Activated CD8-positive, alpha-beta memory T cell treated with anti-CD3 and anti-CD28 coated beads, Interleukin-2, amount 50 U/mL, for 1 hour (primary cell): Measurements from ENCODE around the gene NAT9.
A peak's percentile ranks its signal among the peaks of the same experiment; 100 is the strongest.

ENCODE experiments used
- DNase-seq: peaks from one replicate; pipeline ENCODE4 v3.0.0-alpha.2; 2020; ENCODE audit errors: extremely low read depth

Gene NAT9

GRCh38 chr17:74779948-74780400 is 3.8 kb upstream of the NAT9 start:
- peak; percentile 32 for DNase-seq

GRCh38 chr17:74779501-74779900 is 3.4 kb upstream of the NAT9 start:
- DNase-seq, result no peak

- no peak for DNase-seq
Observed at GRCh38 chr17:74778960-74779359, 2.8 kb upstream of the NAT9 start.

- no peak for DNase-seq
Observed at GRCh38 chr17:74777901-74778515, 1.9 kb upstream of the NAT9 start.

GRCh38 chr17:74776990-74777389 is 845 bp upstream of the NAT9 start:
- no peak for DNase-seq

GRCh38 chr17:74775409-74776043 is 619 bp downstream of the NAT9 start:
- no peak for DNase-seq

- no peak for DNase-seq
Observed at GRCh38 chr17:74773871-74774286, 2.3 kb downstream of the NAT9 start.

GRCh38 chr17:74773414-74773813 is 2.7 kb downstream of the NAT9 start:
- DNase-seq, result no peak

- DNase-seq, result no peak
Observed at GRCh38 chr17:74772053-74772452, 4.1 kb downstream of the NAT9 start.

GRCh38 chr17:74771319-74771914 is 4.7 kb downstream of the NAT9 start:
- DNase-seq, result no peak

GRCh38 chr17:74770498-74771318 is 5.4 kb downstream of the NAT9 start:
- peak; percentile 55 for DNase-seq

GRCh38 chr17:74769856-74770497 is 6.2 kb downstream of the NAT9 start:
- DNase-seq, result no peak

- DNase-seq, result no peak
Observed at GRCh38 chr17:74769266-74769855, 6.8 kb downstream of the NAT9 start.

- no peak for DNase-seq
Observed at GRCh38 chr17:74768763-74769114, 7.4 kb downstream of the NAT9 start.

- no peak for DNase-seq
Observed at GRCh38 chr17:74768069-74768762, 7.9 kb downstream of the NAT9 start.

GRCh38 chr17:74767111-74767516 is 9.0 kb downstream of the NAT9 start:
- no peak for DNase-seq

- no peak for DNase-seq
Observed at GRCh38 chr17:74766413-74766812, 9.7 kb downstream of the NAT9 start.

- DNase-seq, result no peak
Observed at GRCh38 chr17:74764751-74765286, 11.3 kb downstream of the NAT9 start.

GRCh38 chr17:74763565-74764387 is 12.4 kb downstream of the NAT9 start:
- no peak for DNase-seq

GRCh38 chr17:74761931-74762330 is 14.2 kb downstream of the NAT9 start:
- no peak for DNase-seq
